HCT116 (cell line): ENCODE results near the gene TUB. TPM values are rescaled to one million over a fixed set of nuclear protein-coding genes. Genes with fewer than 3 reads are reported as not detected.

Experiments
- ATAC-seq: fragments of 200-7000 bp; cut with Tn5 transposase; 2 replicates; pipeline ENCODE4 v1.9.1; 2020; ENCODE audit warnings: mild to moderate bottlenecking, moderate library complexity
- BruUV-seq: library from RNA; stranded (reverse); fragments of 400-500 nt; replicated peaks from 2 replicates; lab custom pipeline; 2021; lab: Mats Ljungman, UMichigan
- CTCF ChIA-PET: fragments of 300-600 bp; sonication (Branson Sonifier 250); formaldehyde crosslinking; loops from one replicate; lab custom pipeline; 2021; ENCODE audit warnings: antibody characterized with exemption; lab: Charles Lee
- POLR2A ChIA-PET: fragments of 300-600, 350-600 bp; sonication (Branson Sonifier 250); formaldehyde crosslinking; loops from one replicate; lab custom pipeline; 2021; ENCODE audit warnings: antibody characterized with exemption; lab: Charles Lee
- RAD21 ChIA-PET, 2 experiments: fragments of 300-600 bp; sonication (Branson Sonifier 250); formaldehyde crosslinking; loops; one replicate each; lab custom pipeline; 2023; ENCODE audit warnings: low total read pairs in 2 of 2; ENCODE audit not compliant: uncharacterized antibody in 2 of 2, unreplicated experiment in 2 of 2, low non-redundant PET in 1 of 2; lab: Charles Lee
- DNase-seq: peaks from one replicate; pipeline ENCODE4 v3.0.0-alpha.2; 2010; ENCODE audit warnings: low read depth, low spot score
- H2AFZ ChIP-seq: fragments of 200-600 bp; shearing (Covaris generic), sonication (generic); 2 replicates; pipeline ENCODE4 v1.6.1; 2017; ENCODE audit warnings: low read depth, mixed run types, mixed read lengths, antibody characterized with exemption, low read length; ENCODE audit not compliant: poor library complexity, severe bottlenecking
- H3K27ac ChIP-seq: 2 replicates; pipeline ENCODE4 v1.5.1; 2012; ENCODE audit warnings: low read depth, low read length
- H3K27me3 ChIP-seq: fragments of 200-600 bp; sonication (generic); 2 replicates; pipeline ENCODE4 v1.6.1; 2016; ENCODE audit warnings: mixed run types, low read length, mixed read lengths; ENCODE audit not compliant: insufficient read depth
- H3K36me3 ChIP-seq, 2 experiments: fragments of 200-500 bp in 1 of 2; fragments of 200-600 bp in 1 of 2; sonication (Bioruptor generic) in 1 of 2; sonication (generic) in 1 of 2; 2 replicates each; pipeline versions ENCODE4 v1.5.1 to v1.6.1; 2014 to 2016; ENCODE audit warnings: low read length in 2 of 2, inconsistent platforms in 1 of 2, mixed read lengths in 1 of 2, mixed run types in 1 of 2; ENCODE audit not compliant: insufficient read depth in 2 of 2, control insufficient read depth in 1 of 2
- H3K4me1 ChIP-seq, 2 experiments: fragments of 200-600 bp in 1 of 2; sonication (generic) in 1 of 2; 2 replicates each; pipeline versions ENCODE4 v1.5.1 to v1.6.1; 2012 to 2017; ENCODE audit warnings: low read length in 2 of 2, inconsistent platforms in 1 of 2, mild to moderate bottlenecking in 1 of 2, mixed read lengths in 1 of 2, mixed run types in 1 of 2, moderate library complexity in 1 of 2; ENCODE audit not compliant: insufficient read depth in 2 of 2, control insufficient read depth in 1 of 2
- H3K4me2 ChIP-seq: fragments of 200-600 bp; sonication (generic); 2 replicates; pipeline ENCODE4 v1.6.1; 2017; ENCODE audit warnings: mixed run types, low read length, mixed read lengths
- H3K4me3 ChIP-seq, 2 experiments: fragments of 200-600 bp in 1 of 2; sonication (generic) in 1 of 2; replicated peaks in 1 of 2; 2 replicates each; pipeline ENCODE4 v1.5.1; 2011 to 2016; ENCODE audit warnings: low read length in 2 of 2, control low read depth in 1 of 2, low read depth in 1 of 2, mild to moderate bottlenecking in 1 of 2, mixed read lengths in 1 of 2, mixed run types in 1 of 2
- H3K79me2 ChIP-seq: fragments of 200-600 bp; sonication (generic); 2 replicates; pipeline ENCODE4 v1.6.1; 2017; ENCODE audit warnings: mild to moderate bottlenecking, mixed run types, low read length, moderate library complexity, mixed read lengths; ENCODE audit not compliant: insufficient read depth
- H3K9ac ChIP-seq: fragments of 200-600 bp; sonication (generic); 2 replicates; pipeline ENCODE4 v1.6.1; 2016; ENCODE audit warnings: low read length, mixed read lengths
- H3K9me2 ChIP-seq: fragments of 200-600 bp; sonication (generic), shearing (Covaris generic); 2 replicates; pipeline ENCODE4 v1.6.1; 2017; ENCODE audit warnings: mixed run types, mild to moderate bottlenecking, moderate library complexity; ENCODE audit not compliant: insufficient read depth
- H3K9me3 ChIP-seq, 2 experiments: fragments of 200-500 bp in 1 of 2; fragments of 200-600 bp in 1 of 2; sonication (Bioruptor generic) in 1 of 2; sonication (generic) in 1 of 2; 2 replicates each; pipeline ENCODE4 v1.6.1; 2014 to 2017; ENCODE audit warnings: low read length in 2 of 2, mixed read lengths in 2 of 2, inconsistent platforms in 1 of 2, low read depth in 1 of 2, mild to moderate bottlenecking in 1 of 2, mixed run types in 1 of 2, moderate library complexity in 1 of 2; ENCODE audit not compliant: control insufficient read depth in 1 of 2, insufficient read depth in 1 of 2
- H4K20me1 ChIP-seq: fragments of 200-600 bp; sonication (generic), shearing (Covaris generic); 2 replicates; pipeline ENCODE4 v1.6.1; 2017; ENCODE audit warnings: mixed run types, mild to moderate bottlenecking, moderate library complexity; ENCODE audit not compliant: insufficient read depth
- CBX3 ChIP-seq: IDR thresholded peaks from 2 replicates; pipeline ENCODE4 v1.6.1; 2012; ENCODE audit warnings: low read depth
- CEBPB ChIP-seq: IDR thresholded peaks from 2 replicates; pipeline ENCODE4 v1.6.1; 2012; ENCODE audit warnings: low read depth
- EGR1 ChIP-seq: IDR thresholded peaks from 2 replicates; pipeline ENCODE4 v1.6.1; 2012; ENCODE audit warnings: low read depth
- ELF1 ChIP-seq: IDR thresholded peaks from 2 replicates; pipeline ENCODE4 v1.6.1; 2012; ENCODE audit warnings: low read depth, borderline replicate concordance
- EZH2 ChIP-seq: fragments of 200-600 bp; sonication (generic); IDR thresholded peaks from 2 replicates; pipeline ENCODE4 v1.6.1; 2017; ENCODE audit warnings: antibody characterized with exemption, mixed run types
- SIN3A ChIP-seq: IDR thresholded peaks from 2 replicates; pipeline ENCODE4 v1.6.1; 2012; ENCODE audit warnings: low read depth
- SP1 ChIP-seq: IDR thresholded peaks from 2 replicates; pipeline ENCODE4 v1.6.1; 2012; ENCODE audit warnings: low read depth
- YY1 ChIP-seq: IDR thresholded peaks from 2 replicates; pipeline ENCODE4 v1.6.1; 2011; ENCODE audit warnings: low read length, low read depth, moderate library complexity, mild to moderate bottlenecking; ENCODE audit not compliant: insufficient replicate concordance; ENCODE audit errors: extremely low read depth
- ZFX ChIP-seq: fragments of 450-650 bp; IDR thresholded peaks from 2 replicates; pipeline ENCODE4 v1.6.1; 2017
- ZNF274 ChIP-seq: fragments of 200-500 bp; sonication (Bioruptor generic); IDR thresholded peaks from 2 replicates; pipeline ENCODE4 v1.6.1; 2014; ENCODE audit warnings: mild to moderate bottlenecking, low read depth, low read length, inconsistent platforms
- intact Hi-C: fragments of 100-400 bp; cut with micrococcal nuclease; formaldehyde crosslinking; loops from 2 replicates; pipeline ENCODE4 v1.10.0; 2022
- total RNA-seq: library from RNA; stranded (reverse); gene quantifications from one replicate; pipeline ENCODE4 v1.2.1, GENCODE V29; 2021; ENCODE audit not compliant: unreplicated experiment
- TF ChIP-seq, protein P1 (sequence below): IDR thresholded peaks from 2 replicates; pipeline ENCODE4 v1.6.1; 2011; ENCODE audit warnings: mild to moderate bottlenecking, low read length, moderate library complexity; ENCODE audit not compliant: insufficient replicate concordance; ENCODE audit errors: extremely low read depth
- TF ChIP-seq, protein P2 (sequence below): IDR thresholded peaks from 2 replicates; pipeline ENCODE4 v1.6.1; 2012; ENCODE audit warnings: low read depth

Gene TUB
- total RNA-seq, 1 experiment from 2014 or later = 0.02 TPM

DNA sequence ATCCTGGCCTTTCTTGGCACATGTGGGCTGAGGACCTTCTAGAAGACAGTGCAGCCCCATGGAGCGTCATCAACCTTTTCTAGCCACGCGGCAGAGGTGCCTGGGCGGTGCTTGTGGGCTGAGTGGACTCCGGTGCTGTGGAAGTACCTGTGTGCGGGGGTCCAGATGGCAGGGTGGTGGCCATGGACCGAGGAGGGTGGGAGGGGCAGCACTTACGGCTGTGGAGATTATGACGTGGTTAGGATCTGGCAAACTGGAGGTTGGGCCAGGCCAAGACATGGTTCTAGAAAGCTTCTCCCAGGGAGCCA, 2.0 kb downstream of the TUB start (continued):
- TF ChIP-seq EZH2 (no peak), CEBPB (no peak), ZFX (no peak), SP1 (no peak), ZNF274 (no peak), ELF1 (no peak), EGR1 (no peak)
- TF ChIP-seq, protein P1, sequence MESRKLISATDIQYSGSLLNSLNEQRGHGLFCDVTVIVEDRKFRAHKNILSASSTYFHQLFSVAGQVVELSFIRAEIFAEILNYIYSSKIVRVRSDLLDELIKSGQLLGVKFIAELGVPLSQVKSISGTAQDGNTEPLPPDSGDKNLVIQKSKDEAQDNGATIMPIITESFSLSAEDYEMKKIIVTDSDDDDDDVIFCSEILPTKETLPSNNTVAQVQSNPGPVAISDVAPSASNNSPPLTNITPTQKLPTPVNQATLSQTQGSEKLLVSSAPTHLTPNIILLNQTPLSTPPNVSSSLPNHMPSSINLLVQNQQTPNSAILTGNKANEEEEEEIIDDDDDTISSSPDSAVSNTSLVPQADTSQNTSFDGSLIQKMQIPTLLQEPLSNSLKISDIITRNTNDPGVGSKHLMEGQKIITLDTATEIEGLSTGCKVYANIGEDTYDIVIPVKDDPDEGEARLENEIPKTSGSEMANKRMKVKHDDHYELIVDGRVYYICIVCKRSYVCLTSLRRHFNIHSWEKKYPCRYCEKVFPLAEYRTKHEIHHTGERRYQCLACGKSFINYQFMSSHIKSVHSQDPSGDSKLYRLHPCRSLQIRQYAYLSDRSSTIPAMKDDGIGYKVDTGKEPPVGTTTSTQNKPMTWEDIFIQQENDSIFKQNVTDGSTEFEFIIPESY = no peak
- TF ChIP-seq, all 23 proteins: peak for 0

DNA sequence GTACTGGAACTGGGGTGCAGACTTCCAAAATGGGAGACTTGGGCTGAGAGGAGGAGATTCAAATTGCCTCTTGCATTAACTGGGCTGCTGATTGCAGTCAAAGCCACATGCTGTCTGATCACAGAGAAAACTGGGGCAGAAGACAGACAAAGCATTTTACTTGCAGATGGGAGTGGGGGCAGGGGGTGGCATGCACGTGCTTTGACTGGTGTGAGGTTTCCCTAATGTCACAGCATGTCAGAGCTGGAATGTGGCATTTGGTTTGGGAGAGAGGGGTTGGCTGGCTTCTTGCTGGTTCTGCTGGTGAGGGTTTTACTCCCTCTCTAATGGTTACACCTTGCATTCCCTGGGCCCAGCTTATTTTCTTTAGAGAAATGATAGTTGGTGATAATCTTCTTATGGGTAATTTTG, 2.9 kb downstream of the TUB start:
- CTCF ChIA-PET = no interaction called here
- no peak for TF ChIP-seq EZH2
- TF ChIP-seq, protein P2, sequence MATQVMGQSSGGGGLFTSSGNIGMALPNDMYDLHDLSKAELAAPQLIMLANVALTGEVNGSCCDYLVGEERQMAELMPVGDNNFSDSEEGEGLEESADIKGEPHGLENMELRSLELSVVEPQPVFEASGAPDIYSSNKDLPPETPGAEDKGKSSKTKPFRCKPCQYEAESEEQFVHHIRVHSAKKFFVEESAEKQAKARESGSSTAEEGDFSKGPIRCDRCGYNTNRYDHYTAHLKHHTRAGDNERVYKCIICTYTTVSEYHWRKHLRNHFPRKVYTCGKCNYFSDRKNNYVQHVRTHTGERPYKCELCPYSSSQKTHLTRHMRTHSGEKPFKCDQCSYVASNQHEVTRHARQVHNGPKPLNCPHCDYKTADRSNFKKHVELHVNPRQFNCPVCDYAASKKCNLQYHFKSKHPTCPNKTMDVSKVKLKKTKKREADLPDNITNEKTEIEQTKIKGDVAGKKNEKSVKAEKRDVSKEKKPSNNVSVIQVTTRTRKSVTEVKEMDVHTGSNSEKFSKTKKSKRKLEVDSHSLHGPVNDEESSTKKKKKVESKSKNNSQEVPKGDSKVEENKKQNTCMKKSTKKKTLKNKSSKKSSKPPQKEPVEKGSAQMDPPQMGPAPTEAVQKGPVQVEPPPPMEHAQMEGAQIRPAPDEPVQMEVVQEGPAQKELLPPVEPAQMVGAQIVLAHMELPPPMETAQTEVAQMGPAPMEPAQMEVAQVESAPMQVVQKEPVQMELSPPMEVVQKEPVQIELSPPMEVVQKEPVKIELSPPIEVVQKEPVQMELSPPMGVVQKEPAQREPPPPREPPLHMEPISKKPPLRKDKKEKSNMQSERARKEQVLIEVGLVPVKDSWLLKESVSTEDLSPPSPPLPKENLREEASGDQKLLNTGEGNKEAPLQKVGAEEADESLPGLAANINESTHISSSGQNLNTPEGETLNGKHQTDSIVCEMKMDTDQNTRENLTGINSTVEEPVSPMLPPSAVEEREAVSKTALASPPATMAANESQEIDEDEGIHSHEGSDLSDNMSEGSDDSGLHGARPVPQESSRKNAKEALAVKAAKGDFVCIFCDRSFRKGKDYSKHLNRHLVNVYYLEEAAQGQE = no peak
- TF ChIP-seq YY1 = no peak
- TF ChIP-seq, protein P1 = no peak
- no peak for TF ChIP-seq CBX3
- no peak for TF ChIP-seq SIN3A
- TF ChIP-seq, all 23 proteins: peak for 0
- BruUV-seq = no TSS peak
- H3K4me1 ChIP-seq = no peaks in the 10 kb centered on the region
- intact Hi-C loops = no loop called here
- H3K4me2 ChIP-seq = no peak overlapping the region
- H3K27me3 ChIP-seq = no peaks in the 10 kb centered on the region
- ATAC-seq (no peak), DNase-seq (no peak)
- H3K79me2 ChIP-seq = no peaks in the 10 kb centered on the region
- no peaks in the 10 kb centered on the region for H3K36me3 ChIP-seq
- H3K9ac ChIP-seq = no peak overlapping the region
- no peak overlapping the region for H3K27ac ChIP-seq
- POLR2A ChIA-PET = no interaction called here
- no peaks in the 10 kb centered on the region for H3K9me3 ChIP-seq
- no peak overlapping the region for H2AFZ ChIP-seq
- no peaks in the 10 kb centered on the region for H3K9me2 ChIP-seq
- H4K20me1 ChIP-seq = no peaks in the 10 kb centered on the region
- RAD21 ChIA-PET = no interaction called here
- no peak overlapping the region for H3K4me3 ChIP-seq
